ENCODE results near the gene CCSER2. TPM values are rescaled to one million over a fixed set of nuclear protein-coding genes. Genes with fewer than 3 reads are reported as not detected.

The CCSER2 gene
- total RNA-seq, 5 donors from 2014 or later (not counting 1 experiment from before 2014, with no cell fraction given), result 109 to 137 (median 115) TPM

GRCh38 chr10:84424731-84425167 is 96.4 kb downstream of the CCSER2 start:
- Mint-ChIP-seq H3K27ac (peak overlapping the region; percentile 19 to 88), H3K36me3 (peaks cover 46% of the 10 kb centered on the region), H3K27me3 (no peaks in the 10 kb centered on the region), H3K9me3 (peaks cover 0 to 13% (median 6%) of the 10 kb centered on the region in 3 donors), H3K4me1 (peaks cover 59 to 71% (median 61%) of the 10 kb centered on the region in 3 donors), H3K4me3 (peak overlapping the region in 2 of 3 donors; percentile 28 to 59)
- POLR2A ChIA-PET, result interaction anchor here in 1 of 2 donors (1.6 kb wide), 1 partner anchor 79 kb away, joined by 4 read pairs; no protein-coding TSS in a partner anchor
- WGBS (ENCODE audit: insufficient coverage), result 18% methylated on average over 3 of the region's 3 CpGs
- peak in 3 of 4 experiments; percentile 71 to 85 (median 73) for ATAC-seq (replicated peaks in 1 of 4)
- peak overlapping the region; percentile 36 for H3K27ac ChIP-seq (ENCODE audit: low read length)
- H3K9me3 ChIP-seq, result peaks cover 2% of the 10 kb centered on the region
- peaks cover 12 to 22% of the 10 kb centered on the region in 2 experiments for H3K4me1 ChIP-seq (ENCODE audit: control insufficient read depth in 1 of 2, extremely low read depth in 1 of 2, insufficient read depth in 2 of 2, low read length in 2 of 2)
- H3K4me3 ChIP-seq (ENCODE audit: control insufficient read depth in 1 of 2, extremely low read depth in 1 of 2, low read length in 1 of 2), result no peak overlapping the region
- no peaks in the 10 kb centered on the region for H3K27me3 ChIP-seq (replicated peaks in 1 of 2; ENCODE audit: control insufficient read depth in 2 of 2, extremely low read depth in 1 of 2, insufficient read depth in 2 of 2, low read length in 1 of 2)
- peaks cover 0 to 30% of the 10 kb centered on the region in 2 donors for H3K36me3 ChIP-seq (ENCODE audit: control insufficient read depth in 2 of 2, extremely low read depth in 1 of 2, insufficient read depth in 1 of 2, low read length in 1 of 2)
- DNase-seq, result peak in 12 of 35 experiments; percentile 1 to 38 (median 7)
- CTCF ChIA-PET, result interaction anchor here (0.7 to 1.4 kb wide), 2 partner anchors 114 to 275 kb away, joined by 3 to 4 read pairs; no protein-coding TSS in a partner anchor

GRCh38 chr10:84427903-84428650 is 99.7 kb downstream of the CCSER2 start:
- ATAC-seq (replicated peaks in 1 of 4), result no peak
- no peak for DNase-seq
- H3K27me3 ChIP-seq (replicated peaks in 1 of 2; ENCODE audit: control insufficient read depth in 2 of 2, extremely low read depth in 1 of 2, insufficient read depth in 2 of 2, low read length in 1 of 2), result no peaks in the 10 kb centered on the region
- no peaks in the 10 kb centered on the region for H3K27me3 Mint-ChIP-seq
- no peaks in the 10 kb centered on the region for H3K9me3 Mint-ChIP-seq
- H3K4me3 ChIP-seq (ENCODE audit: control insufficient read depth in 1 of 2, extremely low read depth in 1 of 2, low read length in 1 of 2), result no peak overlapping the region
- no peaks in the 10 kb centered on the region for H3K9me3 ChIP-seq
- no peak overlapping the region for H3K4me3 Mint-ChIP-seq
- no peak overlapping the region for H3K27ac Mint-ChIP-seq
- H3K4me1 Mint-ChIP-seq, result peaks cover 46 to 67% (median 55%) of the 10 kb centered on the region in 3 donors
- H3K4me1 ChIP-seq (ENCODE audit: control insufficient read depth in 1 of 2, extremely low read depth in 1 of 2, insufficient read depth in 2 of 2, low read length in 2 of 2), result peaks cover 7 to 18% of the 10 kb centered on the region in 2 experiments
- no peak overlapping the region for H3K27ac ChIP-seq (ENCODE audit: low read length)
- CTCF ChIA-PET, result interaction anchor here in 1 of 2 donors (1.2 kb wide), 1 partner anchor 109 kb away, joined by 3 read pairs; no protein-coding TSS in a partner anchor
- H3K36me3 ChIP-seq (ENCODE audit: control insufficient read depth in 2 of 2, extremely low read depth in 1 of 2, insufficient read depth in 1 of 2, low read length in 1 of 2), result peaks cover 0 to 16% of the 10 kb centered on the region in 2 donors
- POLR2A ChIA-PET, result no interaction called here
- H3K36me3 Mint-ChIP-seq, result peaks cover 23% of the 10 kb centered on the region
- 100% methylated on average over 3 of the region's 5 CpGs for WGBS (ENCODE audit: insufficient coverage)

- Histone ChIP-seq H3K4me1 (ENCODE audit: control insufficient read depth in 1 of 2, extremely low read depth in 1 of 2, insufficient read depth in 2 of 2, low read length in 2 of 2) (peaks cover 5 to 13% of the 10 kb centered on the region in 2 experiments), H3K4me3 (ENCODE audit: control insufficient read depth in 1 of 2, extremely low read depth in 1 of 2, low read length in 1 of 2) (no peak overlapping the region), H3K27ac (ENCODE audit: low read length) (no peak overlapping the region), H3K9me3 (no peaks in the 10 kb centered on the region), H3K36me3 (ENCODE audit: control insufficient read depth in 2 of 2, extremely low read depth in 1 of 2, insufficient read depth in 1 of 2, low read length in 1 of 2) (peaks cover 0 to 21% of the 10 kb centered on the region in 2 donors), H3K27me3 (replicated peaks in 1 of 2; ENCODE audit: control insufficient read depth in 2 of 2, extremely low read depth in 1 of 2, insufficient read depth in 2 of 2, low read length in 1 of 2) (no peaks in the 10 kb centered on the region)
- DNase-seq, result no peak
- Mint-ChIP-seq H3K27ac (no peak overlapping the region), H3K4me3 (no peak overlapping the region), H3K27me3 (no peaks in the 10 kb centered on the region), H3K9me3 (no peaks in the 10 kb centered on the region), H3K4me1 (peaks cover 42 to 66% (median 55%) of the 10 kb centered on the region in 3 donors), H3K36me3 (peaks cover 24% of the 10 kb centered on the region)
- no peak for ATAC-seq (replicated peaks in 1 of 4)
- no CpG with 5 or more reads among the region's 2 CpGs for WGBS (ENCODE audit: insufficient coverage)
- ChIA-PET CTCF (interaction anchor here in 1 of 2 donors (1.2 kb wide), 1 partner anchor 108 kb away, joined by 3 read pairs; no protein-coding TSS in a partner anchor), POLR2A (no interaction called here)
Observed at GRCh38 chr10:84428711-84429110, 100.3 kb downstream of the CCSER2 start.

GRCh38 chr10:84429926-84430520 is 101.6 kb downstream of the CCSER2 start:
- DNase-seq (peak; percentile 12 to 76 (median 55)), ATAC-seq (replicated peaks in 1 of 4) (peak; percentile 67 to 85 (median 72))
- Histone ChIP-seq H3K36me3 (ENCODE audit: control insufficient read depth in 2 of 2, extremely low read depth in 1 of 2, insufficient read depth in 1 of 2, low read length in 1 of 2) (peaks cover 0 to 23% of the 10 kb centered on the region in 2 donors), H3K27ac (ENCODE audit: low read length) (no peak overlapping the region), H3K9me3 (no peaks in the 10 kb centered on the region), H3K27me3 (replicated peaks in 1 of 2; ENCODE audit: control insufficient read depth in 2 of 2, extremely low read depth in 1 of 2, insufficient read depth in 2 of 2, low read length in 1 of 2) (no peaks in the 10 kb centered on the region), H3K4me1 (ENCODE audit: control insufficient read depth in 1 of 2, extremely low read depth in 1 of 2, insufficient read depth in 2 of 2, low read length in 2 of 2) (peaks cover 0 to 8% of the 10 kb centered on the region in 2 experiments), H3K4me3 (ENCODE audit: control insufficient read depth in 1 of 2, extremely low read depth in 1 of 2, low read length in 1 of 2) (no peak overlapping the region)
- no peak overlapping the region for H3K4me3 Mint-ChIP-seq
- H3K9me3 Mint-ChIP-seq, result no peaks in the 10 kb centered on the region
- WGBS (ENCODE audit: insufficient coverage), result 72% methylated on average over 2 of the region's 2 CpGs
- H3K4me1 Mint-ChIP-seq, result peaks cover 41 to 63% (median 51%) of the 10 kb centered on the region in 3 donors
- peaks cover 22% of the 10 kb centered on the region for H3K36me3 Mint-ChIP-seq
- ChIA-PET POLR2A (no interaction called here), CTCF (interaction anchor here (0.6 to 2.4 kb wide), 13 partner anchors 8 to 1331 kb away, joined by 3 to 14 read pairs (median 4); no protein-coding TSS in a partner anchor)
- H3K27me3 Mint-ChIP-seq, result no peaks in the 10 kb centered on the region
- no peak overlapping the region for H3K27ac Mint-ChIP-seq

GRCh38 chr10:84432891-84433290 is 104.5 kb downstream of the CCSER2 start:
- peaks cover 27% of the 10 kb centered on the region for H3K36me3 Mint-ChIP-seq

GRCh38 chr10:84440781-84441180 is 112.4 kb downstream of the CCSER2 start:
- H3K36me3 Mint-ChIP-seq, result peaks cover 65% of the 10 kb centered on the region
- no peaks in the 10 kb centered on the region for H3K27me3 Mint-ChIP-seq
- CTCF ChIA-PET, result no interaction called here
- DNase-seq, result no peak
- peaks cover 11 to 13% (median 13%) of the 10 kb centered on the region in 3 donors for H3K4me1 Mint-ChIP-seq
- peaks cover 3 to 4% (median 4%) of the 10 kb centered on the region in 3 donors for H3K9me3 Mint-ChIP-seq
- H3K27ac Mint-ChIP-seq, result no peak overlapping the region
- Histone ChIP-seq H3K4me1 (ENCODE audit: control insufficient read depth in 1 of 2, extremely low read depth in 1 of 2, insufficient read depth in 2 of 2, low read length in 2 of 2) (no peaks in the 10 kb centered on the region), H3K27me3 (replicated peaks in 1 of 2; ENCODE audit: control insufficient read depth in 2 of 2, extremely low read depth in 1 of 2, insufficient read depth in 2 of 2, low read length in 1 of 2) (no peaks in the 10 kb centered on the region), H3K4me3 (ENCODE audit: control insufficient read depth in 1 of 2, extremely low read depth in 1 of 2, low read length in 1 of 2) (no peak overlapping the region), H3K9me3 (no peaks in the 10 kb centered on the region), H3K36me3 (ENCODE audit: control insufficient read depth in 2 of 2, extremely low read depth in 1 of 2, insufficient read depth in 1 of 2, low read length in 1 of 2) (peaks cover 5 to 21% of the 10 kb centered on the region in 2 donors), H3K27ac (ENCODE audit: low read length) (no peak overlapping the region)
- no CpG with 5 or more reads among the region's 2 CpGs for WGBS (ENCODE audit: insufficient coverage)
- POLR2A ChIA-PET, result no interaction called here
- ATAC-seq (replicated peaks in 1 of 4), result no peak
- no peak overlapping the region for H3K4me3 Mint-ChIP-seq

More at GRCh38 chr10:84432891-84433290, 104.5 kb downstream of the CCSER2 start:
- peaks cover 38 to 52% (median 48%) of the 10 kb centered on the region in 3 donors for H3K4me1 Mint-ChIP-seq
- Histone ChIP-seq H3K27ac (ENCODE audit: low read length) (no peak overlapping the region), H3K27me3 (replicated peaks in 1 of 2; ENCODE audit: control insufficient read depth in 2 of 2, extremely low read depth in 1 of 2, insufficient read depth in 2 of 2, low read length in 1 of 2) (no peaks in the 10 kb centered on the region), H3K4me1 (ENCODE audit: control insufficient read depth in 1 of 2, extremely low read depth in 1 of 2, insufficient read depth in 2 of 2, low read length in 2 of 2) (peaks cover 0 to 2% of the 10 kb centered on the region in 2 experiments), H3K36me3 (ENCODE audit: control insufficient read depth in 2 of 2, extremely low read depth in 1 of 2, insufficient read depth in 1 of 2, low read length in 1 of 2) (peaks cover 0 to 13% of the 10 kb centered on the region in 2 donors), H3K9me3 (no peaks in the 10 kb centered on the region), H3K4me3 (ENCODE audit: control insufficient read depth in 1 of 2, extremely low read depth in 1 of 2, low read length in 1 of 2) (no peak overlapping the region)
- WGBS (ENCODE audit: insufficient coverage), result no CpG with 5 or more reads among the region's 5 CpGs
- CTCF ChIA-PET, result no interaction called here
- no peaks in the 10 kb centered on the region for H3K9me3 Mint-ChIP-seq
- no peak for ATAC-seq (replicated peaks in 1 of 4)
- H3K27me3 Mint-ChIP-seq, result no peaks in the 10 kb centered on the region
- H3K4me3 Mint-ChIP-seq, result no peak overlapping the region
- H3K27ac Mint-ChIP-seq, result no peak overlapping the region
- DNase-seq, result no peak
- POLR2A ChIA-PET, result no interaction called here

Measured in T-cell (primary cell).